ENCODE data around the gene MOSMO.

DNA sequence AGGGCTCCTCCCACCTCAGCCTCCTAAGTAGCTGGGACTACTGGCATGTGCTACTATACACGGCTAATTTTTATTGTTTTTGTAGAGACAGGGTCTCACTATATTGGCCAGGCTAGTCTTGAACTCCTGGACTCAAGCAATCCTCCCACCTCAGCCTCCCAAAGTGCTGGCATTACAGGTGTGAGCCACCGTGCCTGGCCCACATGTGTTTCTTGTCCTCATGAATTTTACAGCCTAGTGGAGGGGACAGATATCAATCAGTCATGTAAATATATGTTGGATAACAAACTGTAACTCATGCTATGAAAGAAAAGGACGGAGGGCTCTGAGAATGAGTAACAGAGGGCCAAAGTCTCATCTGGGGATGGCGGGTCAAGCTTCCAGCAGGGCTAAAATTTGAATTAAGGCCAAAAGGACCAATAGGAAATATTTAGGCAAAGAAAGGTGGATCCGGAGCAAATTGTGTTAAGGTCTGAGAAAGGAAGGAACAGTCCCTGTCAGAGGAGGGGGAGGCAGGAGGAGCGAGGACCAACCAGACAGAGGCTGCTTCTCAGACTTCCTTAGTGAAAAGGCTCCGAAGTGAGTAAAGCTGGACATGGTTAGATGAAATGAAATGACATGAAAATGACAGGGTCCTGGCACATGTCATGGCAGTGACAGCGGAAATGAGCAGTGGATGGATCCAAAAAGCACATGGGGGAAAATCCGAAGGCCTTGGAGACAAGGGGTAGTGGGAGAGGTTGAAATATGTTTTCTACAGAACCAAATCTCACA, 10.8 kb upstream of the MOSMO start:
- TF ChIP-seq, protein P1, sequence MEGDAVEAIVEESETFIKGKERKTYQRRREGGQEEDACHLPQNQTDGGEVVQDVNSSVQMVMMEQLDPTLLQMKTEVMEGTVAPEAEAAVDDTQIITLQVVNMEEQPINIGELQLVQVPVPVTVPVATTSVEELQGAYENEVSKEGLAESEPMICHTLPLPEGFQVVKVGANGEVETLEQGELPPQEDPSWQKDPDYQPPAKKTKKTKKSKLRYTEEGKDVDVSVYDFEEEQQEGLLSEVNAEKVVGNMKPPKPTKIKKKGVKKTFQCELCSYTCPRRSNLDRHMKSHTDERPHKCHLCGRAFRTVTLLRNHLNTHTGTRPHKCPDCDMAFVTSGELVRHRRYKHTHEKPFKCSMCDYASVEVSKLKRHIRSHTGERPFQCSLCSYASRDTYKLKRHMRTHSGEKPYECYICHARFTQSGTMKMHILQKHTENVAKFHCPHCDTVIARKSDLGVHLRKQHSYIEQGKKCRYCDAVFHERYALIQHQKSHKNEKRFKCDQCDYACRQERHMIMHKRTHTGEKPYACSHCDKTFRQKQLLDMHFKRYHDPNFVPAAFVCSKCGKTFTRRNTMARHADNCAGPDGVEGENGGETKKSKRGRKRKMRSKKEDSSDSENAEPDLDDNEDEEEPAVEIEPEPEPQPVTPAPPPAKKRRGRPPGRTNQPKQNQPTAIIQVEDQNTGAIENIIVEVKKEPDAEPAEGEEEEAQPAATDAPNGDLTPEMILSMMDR (conservative IDR thresholded peaks at IDR 0.05; ENCODE audit: low read depth, low read length) = no peak
- TF ChIP-seq POLR2A (IDR thresholded peaks at IDR 0.05; ENCODE audit: low read depth, low read length) (no peak), BHLHE40 (IDR thresholded peaks at IDR 0.05; ENCODE audit: low read depth, low read length) (no peak), SMC3 (IDR thresholded peaks at IDR 0.05; ENCODE audit: low read depth, low read length) (no peak), RAD21 (IDR thresholded peaks at IDR 0.05; ENCODE audit: low read length) (no peak), MAFK (IDR thresholded peaks at IDR 0.05; ENCODE audit: low read depth, low read length) (no peak), CHD1 (IDR thresholded peaks at IDR 0.05; ENCODE audit: low read depth, low read length) (no peak), CEBPB (IDR thresholded peaks at IDR 0.05; ENCODE audit: low read depth, low read length) (no peak), MXI1 (IDR thresholded peaks at IDR 0.05; ENCODE audit: borderline replicate concordance, low read depth, low read length) (no peak), RFX5 (IDR thresholded peaks at IDR 0.05; ENCODE audit: low read depth, low read length) (no peak), MAZ (IDR thresholded peaks at IDR 0.05; ENCODE audit: borderline replicate concordance, low read depth, low read length) (no peak), NFE2L2 (IDR thresholded peaks at IDR 0.05; ENCODE audit: low read depth, low read length) (no peak), FOS (IDR thresholded peaks at IDR 0.05; ENCODE audit: low read depth, low read length) (no peak)
- TF ChIP-seq, protein P2, sequence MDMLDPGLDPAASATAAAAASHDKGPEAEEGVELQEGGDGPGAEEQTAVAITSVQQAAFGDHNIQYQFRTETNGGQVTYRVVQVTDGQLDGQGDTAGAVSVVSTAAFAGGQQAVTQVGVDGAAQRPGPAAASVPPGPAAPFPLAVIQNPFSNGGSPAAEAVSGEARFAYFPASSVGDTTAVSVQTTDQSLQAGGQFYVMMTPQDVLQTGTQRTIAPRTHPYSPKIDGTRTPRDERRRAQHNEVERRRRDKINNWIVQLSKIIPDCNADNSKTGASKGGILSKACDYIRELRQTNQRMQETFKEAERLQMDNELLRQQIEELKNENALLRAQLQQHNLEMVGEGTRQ (IDR thresholded peaks at IDR 0.05; ENCODE audit: low read depth, low read length) = no peak
